GM12892 (cell line): ENCODE data around the gene PIK3CB.

Experiments
- POLR2A ChIP-seq: IDR thresholded peaks from 2 replicates; pipeline ENCODE4 v1.6.1; 2011; ENCODE audit warnings: low read depth, low read length, control low read depth
- POLR2AphosphoS5 ChIP-seq: IDR thresholded peaks from 2 replicates; pipeline ENCODE4 v1.6.1; 2011; ENCODE audit warnings: low read depth, low read length, control low read depth

DNA sequence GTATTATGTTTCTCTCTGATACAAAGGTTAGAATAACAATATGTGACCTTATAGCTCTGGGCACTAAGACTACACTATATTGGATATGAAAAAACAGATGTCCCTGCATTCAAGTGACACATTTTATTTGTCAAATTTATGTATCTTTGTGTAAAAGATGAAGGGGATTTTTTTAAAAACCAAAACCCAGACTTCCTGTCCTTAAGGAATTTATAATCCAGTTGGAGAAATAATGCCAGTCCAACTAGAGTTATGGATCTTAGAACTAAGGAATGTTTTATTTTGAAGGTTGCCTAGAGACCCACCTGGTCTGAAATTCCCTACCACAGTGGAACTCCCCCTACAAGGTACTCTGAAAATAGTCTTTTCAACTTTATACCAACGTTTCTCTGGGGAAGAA, 33.3 kb upstream of the PIK3CB start:
- TF ChIP-seq POLR2A (no peak), POLR2AphosphoS5 (no peak)
